Type B pancreatic cell (in vitro differentiated cells): Measurements from ENCODE around the gene SLC25A10. TPM values are rescaled to one million over a fixed set of nuclear protein-coding genes. Genes with fewer than 3 reads are reported as not detected.

ENCODE experiments used
- DNase-seq: peaks from one replicate; pipeline ENCODE4 v3.0.0; 2021; ENCODE audit warnings: mixed read lengths; ENCODE audit not compliant: unreplicated experiment; ENCODE audit errors: extremely low spot score
- H3K27ac Mint-ChIP-seq: 2 replicates; pipeline ENCODE4 v1.8.0; 2021; ENCODE audit warnings: mild to moderate bottlenecking, mixed read lengths
- H3K27me3 Mint-ChIP-seq: 2 replicates; pipeline ENCODE4 v1.8.0; 2021; ENCODE audit warnings: mixed read lengths
- H3K36me3 Mint-ChIP-seq: 2 replicates; pipeline ENCODE4 v1.8.0; 2021; ENCODE audit warnings: mixed read lengths
- H3K4me1 Mint-ChIP-seq: one replicate; pipeline ENCODE4 v1.8.0; 2021; ENCODE audit warnings: mixed read lengths; ENCODE audit not compliant: unreplicated experiment
- H3K4me3 Mint-ChIP-seq: 2 replicates; pipeline ENCODE4 v1.8.0; 2021; ENCODE audit warnings: mild to moderate bottlenecking, mixed read lengths
- H3K9me3 Mint-ChIP-seq: 2 replicates; pipeline ENCODE4 v1.8.0; 2021; ENCODE audit warnings: mixed read lengths
- total RNA-seq: library from RNA; stranded (reverse); gene quantifications from 2 replicates; pipeline ENCODE4 v1.2.1, GENCODE V29; 2021; ENCODE audit warnings: low replicate concordance
- TF ChIP-seq, protein P1 (sequence below): fragments of 200-600 bp; sonication (generic); conservative IDR thresholded peaks from 2 replicates; pipeline ENCODE4 v1.5.0; 2021; ENCODE audit warnings: antibody characterized with exemption, mild to moderate bottlenecking

The SLC25A10 gene
- total RNA-seq, 1 donor from 2014 or later: 27.6 TPM

DNA sequence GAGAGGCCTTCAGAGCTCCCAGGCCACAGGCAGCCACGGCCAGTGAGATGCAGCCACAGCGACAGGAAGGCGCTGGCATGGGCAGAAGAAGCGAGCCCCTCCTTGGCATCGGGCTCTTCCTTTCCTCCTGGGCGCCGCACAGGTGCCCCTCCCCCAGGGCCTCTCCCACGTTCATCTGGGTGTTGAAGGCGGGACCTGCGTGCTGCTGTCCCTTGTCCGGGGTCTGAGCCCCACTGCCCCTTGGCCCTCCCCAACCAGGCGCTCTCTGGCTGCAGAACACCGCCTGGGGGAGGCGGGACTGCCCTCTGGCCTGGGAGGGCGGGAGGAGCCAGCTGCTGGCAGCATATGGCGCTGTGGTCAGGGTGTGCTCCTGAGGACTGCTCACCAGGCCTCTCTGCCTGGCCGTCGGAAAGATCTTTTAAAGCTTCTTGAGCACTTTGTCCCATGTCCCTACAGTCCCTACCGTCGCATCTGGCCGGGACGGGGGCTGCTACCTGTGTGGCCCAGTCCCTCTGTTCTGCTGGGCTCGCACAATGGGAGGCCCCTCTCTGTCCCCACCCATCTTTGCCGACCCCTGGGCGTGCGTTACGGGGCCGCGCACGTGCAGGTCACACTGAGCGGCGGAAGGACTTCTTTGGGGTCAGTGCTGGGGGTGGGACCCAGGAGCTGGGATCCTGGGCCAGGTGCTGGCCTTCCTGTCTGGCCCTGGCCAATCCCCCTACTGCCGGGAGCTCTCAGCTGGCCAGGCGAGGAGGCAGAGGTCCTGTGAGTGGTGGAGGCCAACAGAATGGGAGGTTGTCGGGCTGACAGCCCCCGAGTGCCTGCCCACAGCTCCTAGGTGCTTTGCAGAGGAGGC, 1.7 kb downstream of the SLC25A10 start:
- no peaks in the 10 kb centered on the region for H3K9me3 Mint-ChIP-seq
- H3K27ac Mint-ChIP-seq: peak overlapping the region; percentile 95

DNA sequence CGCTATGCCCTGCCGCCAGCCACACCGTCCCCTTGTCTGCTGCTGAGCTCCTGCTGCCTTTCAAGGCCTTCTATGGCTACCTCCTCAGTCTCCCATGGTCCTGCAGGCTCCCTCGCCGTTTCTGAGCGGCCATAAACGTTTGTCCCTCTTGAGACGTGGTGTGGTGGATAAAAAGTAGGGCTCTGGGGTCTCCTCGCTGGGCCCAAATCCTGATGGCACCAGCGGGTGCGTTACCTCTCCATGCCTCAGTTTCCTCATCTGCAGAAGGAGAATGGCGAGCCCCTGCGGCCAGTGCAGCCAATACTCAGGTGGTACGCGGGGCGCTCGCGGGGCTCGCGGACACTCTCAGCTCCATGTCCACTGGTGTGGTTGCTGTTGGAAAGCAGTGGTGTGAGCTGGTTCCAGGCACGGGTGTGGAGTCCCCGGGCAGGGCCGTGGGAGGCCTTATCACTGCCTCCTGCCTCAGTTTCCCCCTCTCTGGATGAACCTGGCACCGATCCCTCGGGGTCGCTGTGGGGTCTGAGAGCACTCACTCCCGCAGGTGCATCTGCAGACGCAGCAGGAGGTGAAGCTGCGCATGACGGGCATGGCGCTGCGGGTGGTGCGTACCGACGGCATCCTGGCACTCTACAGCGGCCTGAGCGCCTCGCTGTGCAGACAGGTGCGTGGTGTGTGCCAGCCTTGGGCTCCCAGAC, 2.5 kb downstream of the SLC25A10 start:
- no peak for DNase-seq
- no peak overlapping the region for H3K4me3 Mint-ChIP-seq
- H3K27ac Mint-ChIP-seq: no peak overlapping the region

More for the DNA sequence above, 1.7 kb downstream of the SLC25A10 start:
- Mint-ChIP-seq H3K4me1 (peaks cover 8% of the 10 kb centered on the region), H3K36me3 (no peaks in the 10 kb centered on the region), H3K27me3 (peaks cover 8% of the 10 kb centered on the region), H3K4me3 (peak overlapping the region; percentile 94)
- TF ChIP-seq, protein P1, sequence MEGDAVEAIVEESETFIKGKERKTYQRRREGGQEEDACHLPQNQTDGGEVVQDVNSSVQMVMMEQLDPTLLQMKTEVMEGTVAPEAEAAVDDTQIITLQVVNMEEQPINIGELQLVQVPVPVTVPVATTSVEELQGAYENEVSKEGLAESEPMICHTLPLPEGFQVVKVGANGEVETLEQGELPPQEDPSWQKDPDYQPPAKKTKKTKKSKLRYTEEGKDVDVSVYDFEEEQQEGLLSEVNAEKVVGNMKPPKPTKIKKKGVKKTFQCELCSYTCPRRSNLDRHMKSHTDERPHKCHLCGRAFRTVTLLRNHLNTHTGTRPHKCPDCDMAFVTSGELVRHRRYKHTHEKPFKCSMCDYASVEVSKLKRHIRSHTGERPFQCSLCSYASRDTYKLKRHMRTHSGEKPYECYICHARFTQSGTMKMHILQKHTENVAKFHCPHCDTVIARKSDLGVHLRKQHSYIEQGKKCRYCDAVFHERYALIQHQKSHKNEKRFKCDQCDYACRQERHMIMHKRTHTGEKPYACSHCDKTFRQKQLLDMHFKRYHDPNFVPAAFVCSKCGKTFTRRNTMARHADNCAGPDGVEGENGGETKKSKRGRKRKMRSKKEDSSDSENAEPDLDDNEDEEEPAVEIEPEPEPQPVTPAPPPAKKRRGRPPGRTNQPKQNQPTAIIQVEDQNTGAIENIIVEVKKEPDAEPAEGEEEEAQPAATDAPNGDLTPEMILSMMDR: no peak
- DNase-seq: no peak

DNA sequence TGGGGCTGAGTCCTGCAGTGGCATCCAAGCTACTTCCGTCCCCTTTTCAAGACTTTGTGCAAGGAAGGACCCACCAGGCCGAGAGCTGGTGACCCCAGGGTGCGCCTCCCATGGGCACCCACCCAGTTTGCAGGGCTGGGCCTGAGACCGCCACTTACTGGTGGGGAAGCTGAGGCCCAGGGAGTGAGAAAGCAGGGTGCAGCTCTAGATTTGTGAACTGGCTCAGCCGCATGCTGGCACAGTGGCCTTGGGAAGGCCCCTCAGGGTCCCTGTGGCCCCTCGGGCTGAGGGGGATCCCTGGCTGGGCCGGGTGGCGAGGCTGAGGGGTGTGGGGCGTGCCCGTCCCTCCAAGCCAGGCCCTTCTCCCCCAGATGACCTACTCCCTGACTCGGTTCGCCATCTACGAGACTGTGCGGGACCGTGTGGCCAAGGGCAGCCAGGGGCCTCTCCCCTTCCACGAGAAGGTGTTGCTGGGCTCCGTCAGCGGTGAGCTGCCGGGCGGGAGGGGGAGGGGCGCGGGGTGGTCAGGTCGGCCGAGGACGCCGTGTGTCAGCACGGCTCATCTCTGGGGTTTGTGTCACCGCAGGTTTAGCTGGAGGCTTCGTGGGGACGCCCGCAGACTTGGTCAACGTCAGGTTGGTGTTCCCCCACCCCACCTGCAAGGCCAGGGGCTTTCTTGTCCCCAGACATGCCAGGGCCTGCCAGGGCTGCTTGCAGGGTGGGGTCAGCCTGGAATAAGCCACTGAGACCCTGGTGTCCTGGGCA, 3.2 kb downstream of the SLC25A10 start:
- no peaks in the 10 kb centered on the region for H3K36me3 Mint-ChIP-seq
- H3K4me1 Mint-ChIP-seq: peaks cover 8% of the 10 kb centered on the region
- DNase-seq: no peak
- H3K27ac Mint-ChIP-seq: no peak overlapping the region
- no peak overlapping the region for H3K4me3 Mint-ChIP-seq
- H3K9me3 Mint-ChIP-seq: no peaks in the 10 kb centered on the region
- peaks cover 7% of the 10 kb centered on the region for H3K27me3 Mint-ChIP-seq
- TF ChIP-seq, protein P1: no peak

More for the DNA sequence above, 2.5 kb downstream of the SLC25A10 start:
- peaks cover 8% of the 10 kb centered on the region for H3K4me1 Mint-ChIP-seq
- TF ChIP-seq, protein P1: no peak
- H3K36me3 Mint-ChIP-seq: no peaks in the 10 kb centered on the region
- peaks cover 8% of the 10 kb centered on the region for H3K27me3 Mint-ChIP-seq
- no peaks in the 10 kb centered on the region for H3K9me3 Mint-ChIP-seq

DNA sequence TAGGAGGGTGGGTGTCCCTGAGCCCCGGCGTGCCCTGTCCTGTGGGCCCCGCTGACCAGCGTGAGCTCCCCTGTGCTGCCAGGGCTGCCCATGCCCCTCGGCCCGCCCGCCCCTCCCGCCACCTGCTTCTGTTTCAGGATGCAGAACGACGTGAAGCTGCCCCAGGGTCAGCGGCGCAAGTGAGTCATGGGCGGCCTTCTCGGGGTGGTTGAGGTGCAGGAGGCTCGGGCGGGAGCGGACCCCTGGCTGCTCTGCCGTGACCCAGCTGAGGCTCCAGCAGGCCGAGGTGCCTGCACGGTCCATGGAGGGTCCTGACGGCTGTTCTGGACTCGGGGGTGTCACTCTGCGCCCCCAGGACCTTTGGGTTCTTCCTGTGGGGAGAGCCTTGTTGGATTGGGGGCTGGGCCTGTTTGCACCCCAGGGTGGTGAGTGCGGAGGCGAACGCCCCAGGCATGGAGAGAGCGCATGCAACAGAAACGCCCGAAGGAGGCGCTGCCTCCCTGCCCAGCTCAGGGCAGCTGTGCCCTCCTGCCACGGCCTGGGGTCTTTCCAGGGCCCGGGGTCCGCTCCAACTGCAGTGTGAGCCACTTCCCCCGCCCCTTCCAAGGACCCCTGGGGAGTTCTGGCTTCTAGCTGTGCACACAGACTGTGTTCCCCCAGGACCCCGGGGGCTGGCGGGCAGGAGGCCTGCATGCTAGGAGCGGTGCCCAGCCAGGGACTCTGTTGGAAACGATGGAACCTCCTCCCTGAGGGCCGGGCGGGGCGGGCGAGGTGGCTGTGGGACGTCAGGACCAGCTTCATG, 4.0 kb downstream of the SLC25A10 start:
- Mint-ChIP-seq H3K27me3 (no peaks in the 10 kb centered on the region), H3K4me3 (no peak overlapping the region), H3K9me3 (no peaks in the 10 kb centered on the region), H3K36me3 (no peaks in the 10 kb centered on the region), H3K27ac (no peak overlapping the region), H3K4me1 (peaks cover 4% of the 10 kb centered on the region)
- TF ChIP-seq, protein P1: no peak
- DNase-seq: peak; percentile 67

DNA sequence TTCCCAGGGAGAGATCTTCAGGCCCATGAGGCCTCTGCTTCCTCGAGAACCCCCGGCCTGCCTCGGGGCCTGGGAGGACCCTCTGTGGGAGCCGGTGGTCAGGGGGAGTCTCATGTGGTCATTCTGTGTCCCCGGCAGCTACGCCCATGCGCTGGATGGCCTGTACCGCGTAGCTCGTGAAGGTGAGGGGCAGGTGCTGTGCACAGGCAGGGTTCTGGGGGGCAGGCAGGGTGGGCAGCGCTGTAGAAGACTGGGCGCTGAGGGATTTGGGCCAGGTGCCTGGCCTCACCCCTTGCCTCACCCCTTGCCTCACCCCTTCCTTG, 4.6 kb downstream of the SLC25A10 start:
- TF ChIP-seq, protein P1: no peak
- no peaks in the 10 kb centered on the region for H3K36me3 Mint-ChIP-seq
- no peak for DNase-seq
- peaks cover 4% of the 10 kb centered on the region for H3K4me1 Mint-ChIP-seq
- no peaks in the 10 kb centered on the region for H3K27me3 Mint-ChIP-seq
- no peak overlapping the region for H3K27ac Mint-ChIP-seq
- no peaks in the 10 kb centered on the region for H3K9me3 Mint-ChIP-seq
- no peak overlapping the region for H3K4me3 Mint-ChIP-seq
